ENCODE results near the gene STX4.

DNA sequence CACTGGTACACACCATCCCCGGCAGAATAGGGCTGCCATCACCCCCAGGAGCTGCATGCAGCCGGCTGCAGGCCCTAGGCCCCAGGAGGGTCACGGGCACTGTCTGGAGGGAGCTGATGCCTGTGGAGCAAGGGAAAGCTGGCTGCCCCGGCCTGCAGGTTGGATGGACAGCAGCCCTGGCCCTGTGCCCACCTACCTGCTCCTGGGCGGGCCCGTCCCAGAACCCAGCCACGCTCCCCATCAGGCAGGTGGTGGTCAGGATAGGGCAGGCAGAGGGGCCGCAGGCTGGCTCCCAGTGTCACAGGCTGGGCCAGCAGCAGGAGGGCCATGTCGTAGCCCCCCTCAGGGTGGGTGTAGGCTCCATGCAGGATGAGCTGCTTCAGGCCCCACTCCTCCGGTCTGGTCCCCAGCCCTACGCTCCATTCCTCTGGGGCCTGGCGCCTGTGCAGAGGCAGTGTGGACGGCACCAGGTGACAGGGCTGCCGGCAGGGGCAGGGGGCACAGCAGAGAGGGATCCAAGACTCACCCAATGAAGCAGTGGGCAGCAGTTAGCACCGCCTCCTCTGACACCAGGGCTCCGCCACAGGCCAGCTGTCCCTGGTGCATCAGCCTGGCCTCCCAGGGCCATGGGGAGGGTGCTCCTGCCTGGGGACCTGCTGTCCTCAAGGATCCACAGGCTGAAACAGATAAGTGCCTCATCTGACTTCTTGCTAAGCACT, 51.4 kb downstream of the STX4 start:
- TF ChIP-seq, protein P1, sequence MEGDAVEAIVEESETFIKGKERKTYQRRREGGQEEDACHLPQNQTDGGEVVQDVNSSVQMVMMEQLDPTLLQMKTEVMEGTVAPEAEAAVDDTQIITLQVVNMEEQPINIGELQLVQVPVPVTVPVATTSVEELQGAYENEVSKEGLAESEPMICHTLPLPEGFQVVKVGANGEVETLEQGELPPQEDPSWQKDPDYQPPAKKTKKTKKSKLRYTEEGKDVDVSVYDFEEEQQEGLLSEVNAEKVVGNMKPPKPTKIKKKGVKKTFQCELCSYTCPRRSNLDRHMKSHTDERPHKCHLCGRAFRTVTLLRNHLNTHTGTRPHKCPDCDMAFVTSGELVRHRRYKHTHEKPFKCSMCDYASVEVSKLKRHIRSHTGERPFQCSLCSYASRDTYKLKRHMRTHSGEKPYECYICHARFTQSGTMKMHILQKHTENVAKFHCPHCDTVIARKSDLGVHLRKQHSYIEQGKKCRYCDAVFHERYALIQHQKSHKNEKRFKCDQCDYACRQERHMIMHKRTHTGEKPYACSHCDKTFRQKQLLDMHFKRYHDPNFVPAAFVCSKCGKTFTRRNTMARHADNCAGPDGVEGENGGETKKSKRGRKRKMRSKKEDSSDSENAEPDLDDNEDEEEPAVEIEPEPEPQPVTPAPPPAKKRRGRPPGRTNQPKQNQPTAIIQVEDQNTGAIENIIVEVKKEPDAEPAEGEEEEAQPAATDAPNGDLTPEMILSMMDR (conservative IDR thresholded peaks at IDR 0.05; ENCODE audit: low read length), result no peak
- no peak for TF ChIP-seq EZH2phosphoT487 (IDR thresholded peaks at IDR 0.05; ENCODE audit: borderline replicate concordance)
